GM13977 (cell line): ENCODE measurements around the gene HAVCR2.

Experiments
- DNase-seq: peaks from one replicate; pipeline ENCODE4 v3.0.0; 2012; ENCODE audit warnings: low spot score
- CTCF ChIP-seq: IDR thresholded peaks from 2 replicates; pipeline ENCODE4 v1.5.1; 2012; ENCODE audit warnings: mild to moderate bottlenecking, control low read depth; ENCODE audit not compliant: insufficient read depth; ENCODE audit errors: extremely low read depth, missing control alignments
- in situ Hi-C: fragments of 300-500 bp; cut with MboI; formaldehyde crosslinking; loops from one replicate; pipeline ENCODE4 v1.12.0; 2022; ENCODE audit warnings: low sequenced_read_pairs, low pct_unique_long_range_greater_than_20kb, mixed read lengths, inconsistent platforms; ENCODE audit not compliant: unreplicated experiment

Gene HAVCR2

DNA sequence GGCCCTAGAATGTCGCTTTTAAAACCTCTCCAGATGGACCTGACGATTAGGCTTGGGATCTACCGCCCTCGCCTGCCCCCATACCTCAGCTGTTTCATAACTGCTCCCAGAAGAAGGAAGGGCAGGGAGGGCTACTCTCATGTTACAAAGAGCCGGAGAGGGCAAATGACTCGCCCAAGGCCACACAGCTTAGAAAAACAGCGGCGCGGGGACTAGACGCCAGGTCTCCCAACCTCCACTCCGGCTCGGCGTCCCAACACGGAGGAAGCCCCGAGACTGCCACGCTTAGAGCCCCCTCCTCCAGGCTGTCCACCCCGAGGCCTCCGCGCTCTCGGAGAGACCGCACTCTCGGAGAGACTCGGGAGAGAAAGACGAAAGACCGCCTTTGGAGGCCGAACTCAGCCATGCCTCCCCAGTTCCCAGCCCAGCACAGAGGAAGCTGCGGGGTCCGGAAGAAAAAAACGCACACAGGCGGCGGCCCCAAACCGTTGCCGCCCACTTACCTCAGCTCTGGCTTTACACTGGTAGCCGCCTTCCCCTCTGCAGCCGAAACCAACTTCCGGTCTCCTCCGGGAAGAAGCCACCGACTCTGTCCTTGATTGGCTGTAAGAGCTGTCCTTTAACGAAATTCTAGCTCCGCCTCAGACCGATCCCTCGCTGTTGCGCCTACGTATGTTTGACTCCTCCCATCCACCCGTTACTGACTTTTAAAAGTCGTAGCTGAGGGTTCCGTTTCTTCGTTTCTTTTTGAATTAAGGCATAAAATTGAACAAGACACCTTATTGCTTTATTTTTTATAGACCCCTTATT lies 33.7 kb upstream of the HAVCR2 start, which contains the start of gene MED7:
Gene MED7, minus strand, starts transcription at position 549 of the 810 bp plus-strand sequence. CDS start 3,434 bp downstream, outside the sequence.
- peak; percentile 95 for DNase-seq
- no peak for TF ChIP-seq CTCF
- in situ Hi-C loops, result loop anchor here (10.0 to 25.0 kb wide), 3 partner anchors 172 to 1205 kb away; no protein-coding TSS in a partner anchor

- no peak for DNase-seq
- in situ Hi-C loops, result loop anchor here (25.0 kb wide), 2 partner anchors 300 to 1200 kb away; no protein-coding TSS in a partner anchor
- TF ChIP-seq CTCF, result no peak
Measured at GRCh38 chr5:157137691-157138090, 28.8 kb upstream of the HAVCR2 start.

- in situ Hi-C loops, result loop anchor here (25.0 kb wide), 2 partner anchors 295 to 1195 kb away; no protein-coding TSS in a partner anchor
- DNase-seq, result no peak
- no peak for TF ChIP-seq CTCF
Measured at GRCh38 chr5:157132281-157132612, 23.4 kb upstream of the HAVCR2 start.

- in situ Hi-C loops, result loop anchor here (25.0 kb wide), 2 partner anchors 294 to 1194 kb away; no protein-coding TSS in a partner anchor
- DNase-seq, result no peak
- TF ChIP-seq CTCF, result no peak
Measured at GRCh38 chr5:157130925-157131324, 22.1 kb upstream of the HAVCR2 start.

DNA sequence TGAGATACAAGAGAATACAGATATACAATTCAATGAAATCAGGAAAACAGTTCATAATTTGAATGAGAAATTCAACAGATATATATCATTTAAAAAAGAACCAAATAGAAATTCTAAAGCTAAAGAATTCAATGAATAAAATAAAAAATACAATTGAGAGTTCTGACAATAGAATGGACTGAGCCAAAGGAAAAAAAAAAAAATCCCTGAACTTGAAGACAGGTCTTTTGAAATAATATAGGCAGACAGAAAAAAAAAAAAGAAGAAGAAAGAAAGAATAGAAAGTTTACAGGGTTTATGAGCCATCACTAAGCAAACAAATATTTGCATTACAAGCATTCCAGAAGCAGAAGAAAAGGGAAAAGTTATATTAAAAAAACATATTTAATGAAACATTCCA lies 12.9 kb upstream of the HAVCR2 start:
- TF ChIP-seq CTCF, result no peak
- DNase-seq, result no peak
- in situ Hi-C loops, result no loop called here

DNA sequence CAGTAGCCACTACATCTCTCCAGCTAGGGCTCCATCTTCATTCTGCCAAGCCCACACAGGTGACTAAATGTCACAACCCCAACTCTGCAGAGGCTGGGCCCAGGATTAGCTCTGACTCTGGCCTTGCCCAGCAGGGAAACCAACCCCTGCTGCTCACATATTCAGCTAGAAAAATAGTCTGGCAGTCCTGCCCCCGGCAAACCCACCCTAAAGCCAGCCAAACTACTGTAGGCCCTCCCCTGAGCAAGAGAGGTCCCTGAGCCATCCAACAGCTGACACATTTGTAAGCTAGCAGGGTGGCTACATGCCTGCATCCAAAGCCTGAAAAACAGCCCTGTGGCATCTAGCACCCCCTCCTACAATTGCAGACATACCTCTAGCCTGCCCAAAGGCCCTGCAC lies 11.3 kb upstream of the HAVCR2 start:
- DNase-seq, result no peak
- in situ Hi-C loops, result no loop called here
- no peak for TF ChIP-seq CTCF
